Effector memory CD8-positive, alpha-beta T cell (primary cell): ENCODE data around the gene ZCRB1.
A peak's percentile ranks its signal among the peaks of the same experiment; 100 is the strongest.
"Not testable (repeated sequence)": the region's sequence is repeated elsewhere in the genome, so short reads cannot be mapped to it uniquely, and the experiment has no call there.

Experiments used
- ATAC-seq: fragments of 150-1000 bp; cut with Tn5 transposase; replicated peaks from 2 replicates; pipeline ENCODE4 v1.10.0; 2021; ENCODE audit warnings: mild to moderate bottlenecking, moderate library complexity
- DNase-seq, 3 experiments: peaks; one replicate each; pipeline ENCODE4 v3.0.0; 2021
- H3K27ac Mint-ChIP-seq, 2 donors: one replicate each; pipeline ENCODE4 v1.8.0; 2022; ENCODE audit warnings: mild to moderate bottlenecking in 2 of 2, mixed read lengths in 2 of 2, moderate library complexity in 2 of 2
- H3K27me3 Mint-ChIP-seq, 2 donors: one replicate each; pipeline ENCODE4 v1.8.0; 2022; ENCODE audit warnings: mixed read lengths in 2 of 2
- H3K36me3 Mint-ChIP-seq: one replicate; pipeline ENCODE4 v1.8.0; 2022; ENCODE audit warnings: mild to moderate bottlenecking, moderate library complexity, mixed read lengths; ENCODE audit not compliant: insufficient read depth
- H3K4me1 Mint-ChIP-seq, 2 donors: one replicate each; pipeline ENCODE4 v1.8.0; 2022; ENCODE audit warnings: low read depth in 2 of 2, mixed read lengths in 2 of 2
- H3K4me3 Mint-ChIP-seq, 2 donors: one replicate each; pipeline ENCODE4 v1.8.0; 2022; ENCODE audit warnings: mild to moderate bottlenecking in 2 of 2, mixed read lengths in 2 of 2, moderate library complexity in 2 of 2
- H3K9me3 Mint-ChIP-seq, 2 donors: one replicate each; pipeline ENCODE4 v1.8.0; 2022; ENCODE audit warnings: mixed read lengths in 2 of 2
- total RNA-seq, 9 experiments: gene quantifications; one replicate each; lab custom pipeline; 2026; lab: John Stamatoyannopoulos, UW

ZCRB1 gene
- 23.5 to 58.8 (median 40.2) reads per million in 9 experiments for total RNA-seq

- H3K27me3 Mint-ChIP-seq, result no peaks in the 10 kb centered on the region
- peaks cover 36 to 47% of the 10 kb centered on the region in 2 donors for H3K4me1 Mint-ChIP-seq
- peak within 1 kb of the TSS; percentile 96 to 98 for H3K27ac Mint-ChIP-seq
- peak; percentile 68 to 74 (median 73) for DNase-seq
- peak; percentile 91 for ATAC-seq
- H3K36me3 Mint-ChIP-seq, result peaks cover 25% of the 10 kb centered on the region
- H3K4me3 Mint-ChIP-seq, result peak within 1 kb of the TSS; percentile 92 to 98
- H3K9me3 Mint-ChIP-seq, result no peaks in the 10 kb centered on the region
Observed at GRCh38 chr12:42325653-42326474, at the start of gene ZCRB1, which contains the start of gene PPHLN1. ZCRB1 (minus strand) TSS chr12:42326094; CDS start chr12:42324102, 1,992 bp downstream. PPHLN1 (plus strand) TSS chr12:42326167; CDS start chr12:42335903, 9,736 bp downstream.

- H3K9me3 Mint-ChIP-seq, result no peaks in the 10 kb centered on the region
- no peaks in the 10 kb centered on the region for H3K27me3 Mint-ChIP-seq
- H3K4me3 Mint-ChIP-seq, result no peak overlapping the region
- no peak for DNase-seq
- peaks cover 0 to 20% of the 10 kb centered on the region in 2 donors for H3K4me1 Mint-ChIP-seq
- no peak for ATAC-seq
- peaks cover 51% of the 10 kb centered on the region for H3K36me3 Mint-ChIP-seq
- no peak overlapping the region for H3K27ac Mint-ChIP-seq
Observed at GRCh38 chr12:42373669-42374068, 47.8 kb upstream of the ZCRB1 start.

- peak; percentile 95 for ATAC-seq
- Mint-ChIP-seq H3K27ac (peak overlapping the region in 1 of 2 donors; percentile 7), H3K36me3 (peaks cover 50% of the 10 kb centered on the region), H3K9me3 (no peaks in the 10 kb centered on the region), H3K27me3 (no peaks in the 10 kb centered on the region), H3K4me1 (peaks cover 0 to 20% of the 10 kb centered on the region in 2 donors), H3K4me3 (no peak overlapping the region)
- DNase-seq, result peak; percentile 14 to 51 (median 36)
Observed at GRCh38 chr12:42372154-42372791, 46.4 kb upstream of the ZCRB1 start.

GRCh38 chr12:42370013-42370412 is 44.1 kb upstream of the ZCRB1 start:
- ATAC-seq, result no peak
- Mint-ChIP-seq H3K9me3 (no peaks in the 10 kb centered on the region), H3K36me3 (peaks cover 39% of the 10 kb centered on the region), H3K27me3 (no peaks in the 10 kb centered on the region), H3K4me3 (no peak overlapping the region), H3K27ac (peak overlapping the region in 1 of 2 donors; percentile 7), H3K4me1 (peaks cover 1 to 28% of the 10 kb centered on the region in 2 donors)
- no peak for DNase-seq

GRCh38 chr12:42365486-42365885 is 39.6 kb upstream of the ZCRB1 start:
- ATAC-seq (no peak), DNase-seq (no peak)
- Mint-ChIP-seq H3K9me3 (no peaks in the 10 kb centered on the region), H3K4me3 (no peak overlapping the region), H3K27ac (peak overlapping the region in 1 of 2 donors; percentile 35), H3K27me3 (no peaks in the 10 kb centered on the region), H3K4me1 (peaks cover 14% of the 10 kb centered on the region in 2 donors), H3K36me3 (peaks cover 38% of the 10 kb centered on the region)

GRCh38 chr12:42364692-42365091 is 38.8 kb upstream of the ZCRB1 start:
- H3K4me3 Mint-ChIP-seq, result no peak overlapping the region
- H3K9me3 Mint-ChIP-seq, result no peaks in the 10 kb centered on the region
- H3K27ac Mint-ChIP-seq, result peak overlapping the region in 1 of 2 donors; percentile 25
- peaks cover 13 to 16% of the 10 kb centered on the region in 2 donors for H3K4me1 Mint-ChIP-seq
- ATAC-seq, result no peak
- no peaks in the 10 kb centered on the region for H3K27me3 Mint-ChIP-seq
- no peak for DNase-seq
- H3K36me3 Mint-ChIP-seq, result peaks cover 42% of the 10 kb centered on the region

- Mint-ChIP-seq H3K27me3 (no peaks in the 10 kb centered on the region), H3K4me3 (no peak overlapping the region), H3K36me3 (peaks cover 33% of the 10 kb centered on the region), H3K9me3 (no peaks in the 10 kb centered on the region), H3K27ac (no peak overlapping the region), H3K4me1 (peaks cover 17 to 18% of the 10 kb centered on the region in 2 donors)
- ATAC-seq, result no peak
- no peak for DNase-seq
Observed at GRCh38 chr12:42362647-42363260, 36.9 kb upstream of the ZCRB1 start.

- H3K4me1 Mint-ChIP-seq, result peaks cover 17 to 18% of the 10 kb centered on the region in 2 donors
- peaks cover 32% of the 10 kb centered on the region for H3K36me3 Mint-ChIP-seq
- DNase-seq (no peak), ATAC-seq (no peak)
- H3K27ac Mint-ChIP-seq, result peak overlapping the region in 1 of 2 donors; percentile 1
- H3K27me3 Mint-ChIP-seq, result no peaks in the 10 kb centered on the region
- no peak overlapping the region for H3K4me3 Mint-ChIP-seq
- no peaks in the 10 kb centered on the region for H3K9me3 Mint-ChIP-seq
Observed at GRCh38 chr12:42361909-42362646, 36.2 kb upstream of the ZCRB1 start.

- H3K27ac Mint-ChIP-seq, result peak overlapping the region in 1 of 2 donors; percentile 29
- DNase-seq, result no peak
- peak; percentile 39 for ATAC-seq
- no peaks in the 10 kb centered on the region for H3K27me3 Mint-ChIP-seq
- no peaks in the 10 kb centered on the region for H3K9me3 Mint-ChIP-seq
- peaks cover 33% of the 10 kb centered on the region for H3K36me3 Mint-ChIP-seq
- peaks cover 16% of the 10 kb centered on the region in 2 donors for H3K4me1 Mint-ChIP-seq
- H3K4me3 Mint-ChIP-seq, result peak overlapping the region in 1 of 2 donors; percentile 40
Observed at GRCh38 chr12:42360747-42361403, 35.0 kb upstream of the ZCRB1 start.

GRCh38 chr12:42356344-42356743 is 30.4 kb upstream of the ZCRB1 start:
- ATAC-seq (no peak), DNase-seq (no peak)
- Mint-ChIP-seq H3K27me3 (no peaks in the 10 kb centered on the region), H3K27ac (no peak overlapping the region), H3K4me1 (peaks cover 10 to 14% of the 10 kb centered on the region in 2 donors), H3K9me3 (no peaks in the 10 kb centered on the region), H3K4me3 (no peak overlapping the region), H3K36me3 (peaks cover 52% of the 10 kb centered on the region)

- DNase-seq, H3K9me3 Mint-ChIP-seq, ATAC-seq, H3K4me3 Mint-ChIP-seq, H3K27me3 Mint-ChIP-seq: not testable (repeated sequence)
- peak overlapping the region in 1 of 2 donors; percentile 75 for H3K27ac Mint-ChIP-seq
- peaks cover 51% of the 10 kb centered on the region for H3K36me3 Mint-ChIP-seq
- H3K4me1 Mint-ChIP-seq, result peaks cover 2 to 23% of the 10 kb centered on the region in 2 donors
Observed at GRCh38 chr12:42350021-42350407, 24.1 kb upstream of the ZCRB1 start.

- not testable (repeated sequence) for H3K9me3 Mint-ChIP-seq, ATAC-seq, H3K27ac Mint-ChIP-seq, H3K4me3 Mint-ChIP-seq, H3K27me3 Mint-ChIP-seq, DNase-seq
- Mint-ChIP-seq H3K4me1 (peaks cover 2 to 23% of the 10 kb centered on the region in 2 donors), H3K36me3 (peaks cover 45% of the 10 kb centered on the region)
Observed at GRCh38 chr12:42349119-42350020, 23.5 kb upstream of the ZCRB1 start.
